NCI-H128 (cell line): ENCODE data around the gene PACRGL.

Source experiments
- DNase-seq: peaks from one replicate; lab custom pipeline; 2025; ENCODE audit not compliant: unreplicated experiment; lab: John Stamatoyannopoulos, UW

PACRGL gene

GRCh38 chr4:20700007-20700761 is at the start of gene PACRGL:
Gene PACRGL (plus strand): TSS chr4:20700458. CDS start chr4:20704482, 4,024 bp downstream.
- peak; percentile 72 for DNase-seq

- DNase-seq: no peak
Observed at GRCh38 chr4:20652226-20652885, 47.9 kb upstream of the PACRGL start.

GRCh38 chr4:20658456-20658855 is 41.8 kb upstream of the PACRGL start:
- DNase-seq: no peak

- no peak for DNase-seq
Observed at GRCh38 chr4:20662851-20663250, 37.4 kb upstream of the PACRGL start.

- no peak for DNase-seq
Observed at GRCh38 chr4:20666012-20666860, 34.0 kb upstream of the PACRGL start.

- DNase-seq: no peak
Observed at GRCh38 chr4:20672262-20672661, 28.0 kb upstream of the PACRGL start.

GRCh38 chr4:20675786-20676185 is 24.5 kb upstream of the PACRGL start:
- no peak for DNase-seq

GRCh38 chr4:20676501-20677197 is 23.6 kb upstream of the PACRGL start:
- no peak for DNase-seq

- DNase-seq: no peak
Observed at GRCh38 chr4:20678400-20678799, 21.9 kb upstream of the PACRGL start.

GRCh38 chr4:20679951-20680350 is 20.3 kb upstream of the PACRGL start:
- no peak for DNase-seq

GRCh38 chr4:20680736-20681135 is 19.5 kb upstream of the PACRGL start:
- no peak for DNase-seq

GRCh38 chr4:20681271-20681670 is 19.0 kb upstream of the PACRGL start:
- DNase-seq: no peak

GRCh38 chr4:20682853-20683252 is 17.4 kb upstream of the PACRGL start:
- no peak for DNase-seq

GRCh38 chr4:20683766-20684165 is 16.5 kb upstream of the PACRGL start:
- DNase-seq: no peak

- DNase-seq: no peak
Observed at GRCh38 chr4:20684852-20685763, 15.2 kb upstream of the PACRGL start.

- DNase-seq: no peak
Observed at GRCh38 chr4:20687864-20688263, 12.4 kb upstream of the PACRGL start.

- no peak for DNase-seq
Observed at GRCh38 chr4:20696815-20697214, 3.4 kb upstream of the PACRGL start.

- no peak for DNase-seq
Observed at GRCh38 chr4:20698382-20698781, 1.9 kb upstream of the PACRGL start.

GRCh38 chr4:20698820-20699219 is 1.4 kb upstream of the PACRGL start:
- no peak for DNase-seq

- no peak for DNase-seq
Observed at GRCh38 chr4:20711335-20711734, 11.1 kb downstream of the PACRGL start.
